NOMO-1 treated with dmso at 0.1 percent for 144 hours (cell line): ENCODE data around the gene GLYATL2.

Experiments
- DNase-seq: peaks from one replicate; lab custom pipeline; 2025; ENCODE audit not compliant: unreplicated experiment; lab: John Stamatoyannopoulos, UW

GLYATL2 gene, protein sequence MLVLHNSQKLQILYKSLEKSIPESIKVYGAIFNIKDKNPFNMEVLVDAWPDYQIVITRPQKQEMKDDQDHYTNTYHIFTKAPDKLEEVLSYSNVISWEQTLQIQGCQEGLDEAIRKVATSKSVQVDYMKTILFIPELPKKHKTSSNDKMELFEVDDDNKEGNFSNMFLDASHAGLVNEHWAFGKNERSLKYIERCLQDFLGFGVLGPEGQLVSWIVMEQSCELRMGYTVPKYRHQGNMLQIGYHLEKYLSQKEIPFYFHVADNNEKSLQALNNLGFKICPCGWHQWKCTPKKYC

GRCh38 chr11:58844361-58845005, at the start of gene GLYATL2:
GLYATL2 (minus strand) TSS chr11:58844704; CDS start chr11:58839612, 5,092 bp downstream.
- DNase-seq, result no peak

DNA sequence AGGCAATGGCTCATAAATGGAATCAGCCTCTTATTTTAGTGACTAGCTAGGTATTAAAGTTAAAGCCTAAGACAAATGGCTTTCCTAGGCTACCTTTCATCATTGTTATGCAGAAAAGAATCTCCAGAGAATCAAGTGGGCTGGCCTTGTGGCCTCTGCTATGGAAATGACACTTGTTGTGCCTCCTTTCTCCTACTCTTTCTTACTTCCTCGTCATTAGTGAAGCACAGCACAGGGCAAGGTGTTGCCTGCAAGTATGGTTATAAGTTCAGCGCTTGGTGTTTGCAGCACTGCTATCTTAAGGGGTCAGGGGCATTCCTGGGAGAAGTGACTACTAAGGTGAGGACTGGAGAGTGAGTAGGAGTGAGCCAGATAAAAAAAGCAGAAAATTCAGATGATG, 49.4 kb upstream of the GLYATL2 start:
- no peak for DNase-seq

- no peak for DNase-seq
These were observed 44.1 kb upstream of the GLYATL2 start for GRCh38 chr11:58888579-58888978.

DNA sequence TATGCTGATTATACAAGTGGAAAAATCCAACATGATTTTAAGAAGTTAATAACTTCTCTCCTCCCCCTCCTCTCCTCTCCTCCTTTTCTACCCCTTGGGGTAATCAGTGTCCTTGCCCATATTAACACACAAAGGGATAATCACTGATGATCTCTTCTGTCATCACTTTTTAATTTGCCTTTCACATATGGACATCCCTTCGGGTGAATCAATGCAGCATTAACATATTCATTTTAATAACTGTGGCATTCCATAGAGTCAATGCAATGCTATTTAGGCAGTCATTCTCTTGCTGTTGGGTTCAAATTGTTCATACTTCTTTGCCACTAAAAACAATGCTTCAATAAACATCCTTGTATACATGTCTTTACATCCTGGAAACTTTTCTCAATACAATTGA, 42.9 kb upstream of the GLYATL2 start:
- DNase-seq, result no peak

- DNase-seq, result no peak
These were observed 36.1 kb upstream of the GLYATL2 start for GRCh38 chr11:58880625-58881024.

GRCh38 chr11:58880166-58880565, 35.7 kb upstream of the GLYATL2 start:
- DNase-seq, result no peak

DNA sequence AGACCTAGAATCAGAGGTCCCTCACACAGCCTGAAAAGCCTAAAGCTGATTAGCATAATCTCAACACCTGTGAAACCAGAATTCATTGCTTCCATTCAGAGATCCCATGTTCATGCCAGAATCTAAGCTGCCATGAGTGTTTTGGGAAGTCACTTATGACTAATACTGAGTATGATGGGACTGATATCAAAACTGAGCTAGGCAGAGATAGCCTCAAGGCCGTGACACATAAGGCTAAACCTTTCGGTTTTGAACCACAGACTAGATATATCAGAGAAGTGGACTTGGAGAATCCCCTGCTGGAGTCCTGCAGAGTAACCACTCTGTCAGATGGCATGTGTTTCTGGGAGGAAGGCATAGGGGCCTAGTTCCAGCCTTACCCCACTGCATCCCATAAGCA, 23.1 kb upstream of the GLYATL2 start:
- no peak for DNase-seq

GRCh38 chr11:58866788-58867187, 22.3 kb upstream of the GLYATL2 start:
- DNase-seq, result no peak

GRCh38 chr11:58864335-58864734, 19.8 kb upstream of the GLYATL2 start:
- no peak for DNase-seq

DNA sequence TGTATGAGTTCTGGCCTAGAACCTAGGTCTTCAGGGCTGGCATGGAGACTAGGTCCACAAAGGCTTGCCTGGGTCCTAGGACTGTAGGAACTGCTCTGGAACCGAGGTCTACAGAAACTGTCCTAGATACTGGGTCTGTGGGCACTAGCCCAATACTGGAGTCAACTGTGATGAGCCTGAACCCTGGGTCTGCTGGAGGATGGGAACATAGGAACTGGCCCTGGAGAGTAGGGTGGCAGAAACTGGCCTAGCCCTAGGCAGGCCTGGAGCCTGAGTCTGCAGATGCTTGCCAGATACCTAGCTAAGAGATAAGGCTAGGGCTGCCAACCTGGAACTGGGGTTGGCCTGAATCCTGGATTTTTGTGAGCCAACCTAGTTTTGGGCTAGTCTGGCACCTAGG, 19.2 kb upstream of the GLYATL2 start:
- DNase-seq, result no peak

GRCh38 chr11:58861533-58861932, 17.0 kb upstream of the GLYATL2 start:
- no peak for DNase-seq

GRCh38 chr11:58856806-58857205, 12.3 kb upstream of the GLYATL2 start:
- DNase-seq, result no peak

- DNase-seq, result no peak
These were observed 882 bp upstream of the GLYATL2 start for GRCh38 chr11:58845386-58845785.

GRCh38 chr11:58837707-58838388, 6.7 kb downstream of the GLYATL2 start:
- DNase-seq, result peak; percentile 32

DNA sequence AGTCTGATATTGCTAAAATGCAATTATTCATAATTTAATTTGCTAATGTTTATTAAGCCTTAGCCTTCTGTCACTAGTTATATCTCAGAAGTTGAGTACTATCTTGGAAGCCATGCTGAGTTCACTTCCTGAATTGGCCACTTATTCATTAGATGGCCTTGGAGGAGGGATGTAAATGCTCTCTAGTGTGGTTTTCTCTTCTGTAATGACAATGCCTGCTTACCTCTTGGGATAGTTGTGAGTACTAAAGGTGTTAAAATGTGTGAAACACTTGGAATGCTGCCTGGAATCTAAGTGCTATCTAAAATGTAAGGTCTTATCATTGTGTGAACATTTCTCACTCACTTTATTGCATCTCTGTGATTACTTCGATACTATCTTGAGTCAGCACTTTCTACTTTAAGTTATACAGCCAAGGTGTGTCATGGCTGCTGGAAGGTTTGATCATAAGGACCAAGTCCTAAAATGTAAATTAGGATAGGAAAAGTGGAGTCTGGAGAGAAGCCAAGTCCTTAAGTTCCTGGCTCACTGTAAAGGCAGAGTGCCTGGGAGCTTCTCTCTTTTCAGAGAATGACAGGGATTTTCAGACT, 12.4 kb downstream of the GLYATL2 start:
- no peak for DNase-seq

- DNase-seq, result no peak
These were observed 13.7 kb downstream of the GLYATL2 start for GRCh38 chr11:58830673-58831301.

DNA sequence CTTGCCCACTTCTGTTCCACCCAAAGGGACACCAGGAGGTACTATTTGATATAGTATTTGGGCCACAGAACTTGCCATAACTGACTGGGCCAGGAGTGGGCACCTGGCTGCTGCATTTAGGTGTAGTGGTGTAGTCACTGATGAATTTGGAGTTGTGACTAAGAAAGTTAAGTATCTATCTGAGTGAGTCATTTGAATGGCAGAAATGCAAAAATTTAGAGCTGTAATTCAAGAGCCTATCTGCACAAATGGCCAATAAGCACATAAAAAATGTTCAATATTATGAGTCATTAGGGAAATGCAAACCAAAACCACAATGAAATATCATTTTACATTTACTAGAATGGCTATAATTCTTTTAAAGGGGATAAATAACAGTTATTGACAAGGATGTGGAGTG, 14.7 kb downstream of the GLYATL2 start:
- no peak for DNase-seq

DNA sequence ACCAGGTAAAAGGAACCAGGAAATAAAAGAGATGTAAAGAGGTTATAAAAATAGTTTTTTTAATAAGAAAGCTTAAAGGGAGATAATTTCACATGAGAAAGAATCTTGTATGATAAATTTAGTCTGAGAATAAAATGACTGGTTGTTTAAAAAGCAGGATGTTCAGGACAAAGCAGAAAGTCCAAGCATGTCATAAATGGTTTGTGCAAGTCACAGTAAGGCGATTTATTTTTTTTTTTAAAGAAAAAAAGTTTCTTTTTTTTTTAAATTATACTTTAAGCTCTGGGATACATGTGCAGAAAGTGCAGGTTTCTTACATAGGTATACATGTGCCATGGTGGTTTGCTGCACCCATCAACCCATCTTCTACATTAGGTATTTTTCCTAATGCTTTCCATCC, 30.8 kb downstream of the GLYATL2 start:
- DNase-seq, result no peak

- DNase-seq, result no peak
These were observed 33.0 kb downstream of the GLYATL2 start for GRCh38 chr11:58811499-58811898.

- no peak for DNase-seq
These were observed 37.2 kb downstream of the GLYATL2 start for GRCh38 chr11:58807343-58807742.

DNA sequence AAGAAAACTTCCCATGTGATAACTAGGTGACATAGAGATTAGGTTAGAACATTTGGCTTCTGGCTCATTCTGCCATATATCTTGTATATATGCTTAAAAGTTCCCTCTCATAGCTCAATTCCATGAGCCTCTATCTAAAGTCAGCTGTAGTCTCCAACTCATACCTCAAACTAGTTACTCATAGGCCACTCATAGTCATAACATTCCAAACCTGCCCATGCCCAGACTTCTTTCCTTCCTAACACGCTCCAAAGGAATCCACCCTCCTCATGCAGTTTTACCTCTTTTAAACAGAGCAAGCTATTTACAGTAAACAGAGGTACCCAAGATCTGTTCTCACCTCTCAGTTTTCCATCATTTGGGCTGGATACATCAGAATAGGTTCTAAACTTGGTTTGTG, 39.4 kb downstream of the GLYATL2 start:
- DNase-seq, result no peak
